ENCODE measurements around the gene PCDHA7.
"Not testable (repeated sequence)": the region's sequence is repeated elsewhere in the genome, so short reads cannot be mapped to it uniquely, and the experiment has no call there.

Gene PCDHA7

GRCh38 chr5:140868721-140869554 lies 34.9 kb downstream of the PCDHA7 start, which contains the start of gene PCDHA11:
TSS of gene PCDHA11 (plus strand) at chr5:140868957. CDS start at chr5:140869104, 147 bp downstream.
- peak; percentile 77 for DNase-seq

GRCh38 chr5:140869555-140869886 lies 35.5 kb downstream of the PCDHA7 start:
- peak; percentile 47 for DNase-seq

GRCh38 chr5:140870221-140871201 lies 36.4 kb downstream of the PCDHA7 start:
- DNase-seq, result no peak

GRCh38 chr5:140875085-140876065 lies 41.3 kb downstream of the PCDHA7 start, which contains the start of gene PCDHA12:
TSS of gene PCDHA12 (plus strand) at chr5:140875308. CDS start at chr5:140875473, 165 bp downstream.
- DNase-seq, result no peak

- DNase-seq, result not testable (repeated sequence)
Observed at GRCh38 chr5:140876541-140877261, 42.6 kb downstream of the PCDHA7 start.

GRCh38 chr5:140877262-140877581 lies 43.2 kb downstream of the PCDHA7 start:
- DNase-seq, result no peak

- no peak for DNase-seq
Observed at GRCh38 chr5:140881889-140882590, 48.0 kb downstream of the PCDHA7 start, which contains the start of gene PCDHA13. TSS of gene PCDHA13 (plus strand) at chr5:140882124. CDS start at chr5:140882269, 145 bp downstream.

- no peak for DNase-seq
Observed at GRCh38 chr5:140882591-140882899, 48.5 kb downstream of the PCDHA7 start.

GRCh38 chr5:140883373-140883772 lies 49.3 kb downstream of the PCDHA7 start:
- no peak for DNase-seq

- DNase-seq, result no peak
Observed at GRCh38 chr5:140883927-140884697, 50.0 kb downstream of the PCDHA7 start.

All from NCI-H1092 treated with DMSO at 0.1 percent for 48 hours (cell line).